Measurements from ENCODE around the gene DIS3L2. TPM values are rescaled to one million over a fixed set of nuclear protein-coding genes. Genes with fewer than 3 reads are reported as not detected.
A peak's percentile ranks its signal among the peaks of the same experiment; 100 is the strongest.

DIS3L2 gene
- total RNA-seq, 1 donor from 2014 or later: 32.2 TPM

DNA sequence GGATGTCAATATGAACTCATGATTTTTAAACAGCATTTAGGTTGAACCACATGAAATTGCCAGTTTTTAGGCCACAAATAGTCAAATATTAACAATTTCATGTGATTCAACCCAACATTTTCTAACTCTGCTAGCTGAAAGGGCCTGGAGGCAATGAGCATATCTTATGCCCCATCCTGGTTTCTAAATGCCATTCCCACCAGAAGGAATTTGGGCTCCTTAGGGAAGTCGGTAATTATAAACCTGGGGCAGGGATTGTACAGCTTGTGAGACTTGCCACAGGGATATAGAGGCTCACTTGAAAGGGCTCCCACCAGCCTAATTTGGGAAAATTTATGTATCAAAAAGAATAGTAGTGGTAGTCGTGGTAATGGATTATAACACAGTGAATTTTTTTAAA, 238.7 kb downstream of the DIS3L2 start:
- no peaks in the 10 kb centered on the region for H3K27me3 ChIP-seq
- no peak for TF ChIP-seq POLR2AphosphoS5 (IDR thresholded peaks at IDR 0.05; ENCODE audit: insufficient read depth in 1 of 2, low read depth in 1 of 2)
- TF ChIP-seq POLR2A (IDR thresholded peaks at IDR 0.05): no peak
- TF ChIP-seq, protein P1, sequence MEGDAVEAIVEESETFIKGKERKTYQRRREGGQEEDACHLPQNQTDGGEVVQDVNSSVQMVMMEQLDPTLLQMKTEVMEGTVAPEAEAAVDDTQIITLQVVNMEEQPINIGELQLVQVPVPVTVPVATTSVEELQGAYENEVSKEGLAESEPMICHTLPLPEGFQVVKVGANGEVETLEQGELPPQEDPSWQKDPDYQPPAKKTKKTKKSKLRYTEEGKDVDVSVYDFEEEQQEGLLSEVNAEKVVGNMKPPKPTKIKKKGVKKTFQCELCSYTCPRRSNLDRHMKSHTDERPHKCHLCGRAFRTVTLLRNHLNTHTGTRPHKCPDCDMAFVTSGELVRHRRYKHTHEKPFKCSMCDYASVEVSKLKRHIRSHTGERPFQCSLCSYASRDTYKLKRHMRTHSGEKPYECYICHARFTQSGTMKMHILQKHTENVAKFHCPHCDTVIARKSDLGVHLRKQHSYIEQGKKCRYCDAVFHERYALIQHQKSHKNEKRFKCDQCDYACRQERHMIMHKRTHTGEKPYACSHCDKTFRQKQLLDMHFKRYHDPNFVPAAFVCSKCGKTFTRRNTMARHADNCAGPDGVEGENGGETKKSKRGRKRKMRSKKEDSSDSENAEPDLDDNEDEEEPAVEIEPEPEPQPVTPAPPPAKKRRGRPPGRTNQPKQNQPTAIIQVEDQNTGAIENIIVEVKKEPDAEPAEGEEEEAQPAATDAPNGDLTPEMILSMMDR (IDR thresholded peaks at IDR 0.05): no peak
- peaks cover 9% of the 10 kb centered on the region for H3K4me1 ChIP-seq
- no peak overlapping the region for H3K27ac ChIP-seq
- DNase-seq (ENCODE audit: extremely low spot score in 2 of 2): no peak
- H3K4me3 ChIP-seq: no peak overlapping the region
- intact Hi-C loops (cut with DNase I): no loop called here
- H3K9me3 ChIP-seq: peaks cover under 1% of the 10 kb centered on the region
- H3K36me3 ChIP-seq: peaks cover 0 to 4% of the 10 kb centered on the region in 2 donors

DNA sequence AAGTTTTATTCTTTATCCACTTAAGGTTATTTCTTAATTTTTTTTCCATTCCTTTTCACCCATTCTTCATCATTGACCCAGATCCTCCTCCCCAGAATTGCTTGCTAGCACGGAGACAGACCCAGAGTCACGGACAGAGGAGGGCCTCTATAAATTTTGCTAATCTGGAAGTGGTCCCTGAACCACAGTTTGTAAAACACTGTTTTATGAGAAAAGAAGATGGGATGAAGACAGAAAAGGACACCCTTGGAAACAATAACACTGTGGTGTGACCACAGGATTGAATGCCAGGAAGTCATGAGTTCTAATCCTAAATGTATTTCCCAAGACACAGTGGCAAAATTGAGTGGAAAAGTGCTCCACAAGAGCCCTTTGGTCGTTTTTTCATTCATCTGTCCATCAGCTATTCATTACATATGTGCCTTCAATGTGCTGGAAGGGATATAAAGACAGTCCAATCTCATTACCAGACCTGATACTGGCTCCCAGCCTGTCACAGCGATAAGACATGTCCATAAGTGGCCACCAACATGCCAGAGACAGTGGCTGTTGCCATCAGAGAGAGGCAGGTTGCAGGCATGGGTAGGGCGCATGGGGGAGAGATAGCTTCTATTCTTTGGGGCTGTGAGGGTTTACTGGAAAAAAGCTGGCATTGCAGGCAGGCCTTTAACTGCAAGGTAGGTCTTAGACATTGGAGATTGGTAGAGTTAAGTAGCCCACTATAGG, 241.8 kb downstream of the DIS3L2 start:
- no peak overlapping the region for H3K4me3 ChIP-seq
- H3K27me3 ChIP-seq: no peaks in the 10 kb centered on the region
- TF ChIP-seq POLR2A (IDR thresholded peaks at IDR 0.05) (no peak), POLR2AphosphoS5 (IDR thresholded peaks at IDR 0.05; ENCODE audit: insufficient read depth in 1 of 2, low read depth in 1 of 2) (peak in 1 of 2 donors; percentile 8)
- TF ChIP-seq, protein P1 (IDR thresholded peaks at IDR 0.05): no peak
- peaks cover 11% of the 10 kb centered on the region for H3K4me1 ChIP-seq
- no peaks in the 10 kb centered on the region for H3K9me3 ChIP-seq
- H3K36me3 ChIP-seq: peaks cover 0 to 4% of the 10 kb centered on the region in 2 donors
- DNase-seq (ENCODE audit: extremely low spot score in 2 of 2): no peak
- intact Hi-C loops (cut with DNase I): no loop called here
- no peak overlapping the region for H3K27ac ChIP-seq

DNA sequence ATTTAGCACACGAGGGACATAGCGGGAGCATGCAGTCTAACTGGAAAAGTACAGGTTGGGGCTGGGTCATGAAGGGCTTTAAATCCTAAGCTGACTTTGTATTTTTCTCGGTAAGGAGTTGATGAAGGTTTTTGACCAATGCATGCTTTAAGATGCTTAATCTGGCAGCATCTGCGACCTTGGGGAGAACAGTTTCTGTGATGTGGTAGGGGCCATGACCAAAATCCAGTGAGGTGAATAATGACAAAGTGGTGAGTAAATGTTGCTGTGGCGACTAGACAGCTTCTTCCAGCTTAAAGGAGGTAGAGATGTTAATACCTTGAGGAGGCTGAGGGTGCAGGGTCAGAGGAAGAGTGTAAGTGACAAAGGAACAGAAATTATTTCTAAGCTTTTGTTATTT, 242.4 kb downstream of the DIS3L2 start:
- Histone ChIP-seq H3K4me1 (peaks cover 11% of the 10 kb centered on the region), H3K9me3 (no peaks in the 10 kb centered on the region), H3K4me3 (no peak overlapping the region), H3K36me3 (no peaks in the 10 kb centered on the region), H3K27ac (no peak overlapping the region), H3K27me3 (no peaks in the 10 kb centered on the region)
- intact Hi-C loops (cut with DNase I): no loop called here
- TF ChIP-seq, protein P1 (IDR thresholded peaks at IDR 0.05): no peak
- TF ChIP-seq POLR2A (IDR thresholded peaks at IDR 0.05) (no peak), POLR2AphosphoS5 (IDR thresholded peaks at IDR 0.05; ENCODE audit: insufficient read depth in 1 of 2, low read depth in 1 of 2) (no peak)
- no peak for DNase-seq (ENCODE audit: extremely low spot score in 2 of 2)

DNA sequence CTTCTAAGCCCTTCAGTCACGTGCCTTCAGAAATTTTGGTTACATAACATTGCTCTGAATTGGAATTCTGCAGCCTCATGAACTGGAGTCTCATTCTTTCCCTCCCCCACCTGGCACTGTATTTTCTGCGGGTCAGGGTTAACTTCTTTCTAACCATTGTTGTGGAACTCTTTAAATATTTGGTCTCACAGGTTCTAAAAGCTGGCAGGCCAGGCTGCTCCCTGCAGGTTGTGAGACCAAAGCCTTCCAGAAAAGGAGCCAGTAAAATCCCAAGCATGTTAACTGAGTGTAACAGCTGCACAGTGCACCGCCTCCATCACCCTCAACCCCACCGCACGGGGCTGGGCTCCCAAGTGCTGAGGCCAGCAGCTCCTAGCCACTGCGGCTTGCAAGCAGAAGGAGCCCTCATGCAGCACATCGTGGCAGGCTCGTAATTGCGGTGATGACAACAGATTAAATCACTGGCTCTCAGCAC, 243.0 kb downstream of the DIS3L2 start:
- no peaks in the 10 kb centered on the region for H3K27me3 ChIP-seq
- no peak for TF ChIP-seq POLR2AphosphoS5 (IDR thresholded peaks at IDR 0.05; ENCODE audit: insufficient read depth in 1 of 2, low read depth in 1 of 2)
- TF ChIP-seq, protein P1 (IDR thresholded peaks at IDR 0.05): no peak
- no peak for TF ChIP-seq POLR2A (IDR thresholded peaks at IDR 0.05)
- H3K4me3 ChIP-seq: peak overlapping the region in 1 of 2 donors; percentile 24
- no peaks in the 10 kb centered on the region for H3K36me3 ChIP-seq
- intact Hi-C loops (cut with DNase I): no loop called here
- H3K4me1 ChIP-seq: peaks cover 11% of the 10 kb centered on the region
- DNase-seq (ENCODE audit: extremely low spot score in 2 of 2): no peak
- peak overlapping the region; percentile 13 for H3K27ac ChIP-seq
- H3K9me3 ChIP-seq: no peaks in the 10 kb centered on the region

DNA sequence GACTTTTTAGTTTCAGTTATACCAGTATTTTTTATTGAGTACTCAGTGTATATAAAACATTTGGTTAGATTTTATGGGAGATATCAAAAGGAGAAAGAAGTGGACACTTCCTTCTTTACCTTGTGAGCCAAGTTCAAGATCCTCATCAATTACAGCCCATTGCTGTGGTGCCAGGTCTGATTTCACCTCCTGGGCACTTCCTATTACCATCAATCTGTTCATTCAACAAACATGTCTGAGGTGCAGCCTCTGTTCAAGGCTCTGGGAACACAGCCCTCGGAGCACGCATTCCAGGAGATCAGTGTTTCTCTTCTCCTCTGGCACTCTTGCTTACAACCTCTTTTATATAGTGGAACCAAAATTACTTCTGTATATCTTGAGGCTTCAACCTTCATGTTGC, 245.7 kb downstream of the DIS3L2 start:
- intact Hi-C loops (cut with DNase I): no loop called here
- TF ChIP-seq POLR2A (IDR thresholded peaks at IDR 0.05) (no peak), POLR2AphosphoS5 (IDR thresholded peaks at IDR 0.05; ENCODE audit: insufficient read depth in 1 of 2, low read depth in 1 of 2) (no peak)
- TF ChIP-seq, protein P1 (IDR thresholded peaks at IDR 0.05): no peak
- DNase-seq (ENCODE audit: extremely low spot score in 2 of 2): no peak
- Histone ChIP-seq H3K27me3 (no peaks in the 10 kb centered on the region), H3K36me3 (no peaks in the 10 kb centered on the region), H3K4me1 (peaks cover 11% of the 10 kb centered on the region), H3K27ac (no peak overlapping the region), H3K9me3 (no peaks in the 10 kb centered on the region), H3K4me3 (no peak overlapping the region)
